Measurements from ENCODE around the gene TWIST1.
A peak's percentile ranks its signal among the peaks of the same experiment; 100 is the strongest.

Gene TWIST1

DNA sequence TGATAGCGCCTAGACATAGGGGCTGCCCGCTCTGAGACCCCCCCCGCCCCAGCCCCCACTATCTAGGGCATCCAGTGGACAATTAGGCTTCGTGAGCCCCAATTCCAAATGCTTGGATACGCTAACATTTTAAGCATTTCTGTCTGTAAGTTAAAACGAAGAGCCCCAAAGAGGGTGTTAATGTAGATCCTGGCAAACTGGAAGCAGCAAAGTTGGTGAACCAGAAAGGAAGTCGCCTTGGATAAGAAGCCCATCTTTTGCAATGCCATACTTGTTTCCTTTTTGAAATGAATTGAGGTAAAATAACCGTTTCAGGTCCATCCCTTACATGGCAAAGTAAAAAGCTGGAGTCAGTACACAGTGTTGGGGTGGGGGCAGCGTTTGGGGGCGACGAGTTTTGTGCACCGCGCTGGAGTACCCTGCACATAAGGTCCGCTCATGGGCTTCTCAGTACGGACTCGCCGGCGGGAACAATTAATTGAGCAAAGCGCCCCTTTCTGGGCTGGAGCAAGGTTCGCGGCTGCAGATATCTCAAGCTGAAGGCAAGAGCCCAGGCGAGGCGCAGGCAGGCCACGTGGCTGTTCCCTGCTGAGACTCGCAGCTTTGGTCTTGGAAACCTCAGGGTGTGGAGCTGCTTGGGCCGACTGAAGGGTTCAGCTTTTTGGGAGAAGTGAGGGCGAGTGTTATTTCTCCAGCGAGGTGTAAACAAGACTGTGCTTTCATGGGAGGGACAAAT is 1.4 kb upstream of the TWIST1 start:
- CTCF ChIA-PET, result no interaction called here
- no peaks in the 10 kb centered on the region for H3K9me3 Mint-ChIP-seq
- no peaks in the 10 kb centered on the region for H3K36me3 Mint-ChIP-seq
- peaks cover 3% of the 10 kb centered on the region for H3K4me1 Mint-ChIP-seq
- DNase-seq, result no peak
- H3K27ac Mint-ChIP-seq, result no peak overlapping the region
- peaks cover 58% of the 10 kb centered on the region for H3K27me3 Mint-ChIP-seq
- H3K4me3 Mint-ChIP-seq, result no peak overlapping the region

GRCh38 chr7:19117870-19118608 is 603 bp upstream of the TWIST1 start:
- no peak overlapping the region for H3K27ac Mint-ChIP-seq
- no peaks in the 10 kb centered on the region for H3K36me3 Mint-ChIP-seq
- no peaks in the 10 kb centered on the region for H3K9me3 Mint-ChIP-seq
- no peak for DNase-seq
- peaks cover 61% of the 10 kb centered on the region for H3K27me3 Mint-ChIP-seq
- H3K4me3 Mint-ChIP-seq, result no peak overlapping the region
- CTCF ChIA-PET, result interaction anchor here (0.5 kb wide), 1 partner anchor 1599 kb away, joined by 4 read pairs; no protein-coding TSS in a partner anchor
- peaks cover 3% of the 10 kb centered on the region for H3K4me1 Mint-ChIP-seq

DNA sequence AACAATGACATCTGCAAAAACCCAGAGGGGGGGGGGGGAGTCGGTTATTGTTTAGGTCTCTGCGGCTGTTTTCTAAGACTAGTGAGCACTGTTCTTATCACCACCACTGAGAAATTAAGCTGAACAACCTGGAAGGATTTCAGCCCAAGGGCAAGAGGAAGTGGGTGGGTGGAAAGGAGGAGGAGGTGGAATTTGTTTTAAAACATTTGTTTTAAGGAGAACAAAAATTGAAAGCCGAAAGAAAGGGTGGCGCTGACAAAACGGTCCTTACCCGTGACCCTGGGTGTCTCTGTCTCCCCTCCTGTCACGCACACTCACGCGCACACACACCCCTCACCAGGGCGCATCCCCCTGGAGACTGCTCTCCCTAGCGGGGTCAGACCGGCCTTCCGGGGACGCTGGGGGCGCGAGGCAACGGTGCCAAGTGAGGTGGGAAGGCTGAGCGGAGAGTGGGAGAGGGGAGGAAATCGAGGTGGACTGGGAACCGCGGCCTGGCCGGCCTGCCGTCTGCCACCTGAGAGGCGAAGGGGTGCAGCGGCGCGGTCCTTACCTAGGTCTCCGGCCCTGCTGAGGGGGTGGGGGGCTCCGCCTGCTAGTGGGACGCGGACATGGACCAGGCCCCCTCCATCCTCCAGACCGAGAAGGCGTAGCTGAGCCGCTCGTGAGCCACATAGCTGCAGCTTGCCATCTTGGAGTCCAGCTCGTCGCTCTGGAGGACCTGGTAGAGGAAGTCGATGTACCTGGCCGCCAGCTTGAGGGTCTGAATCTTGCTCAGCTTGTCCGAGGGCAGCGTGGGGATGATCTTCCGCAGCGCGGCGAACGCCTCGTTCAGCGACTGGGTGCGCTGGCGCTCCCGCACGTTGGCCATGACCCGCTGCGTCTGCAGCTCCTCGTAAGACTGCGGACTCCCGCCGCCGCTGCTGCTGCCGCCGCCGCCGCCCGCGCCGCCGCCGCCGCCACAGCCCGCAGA is 1.0 kb downstream of the TWIST1 start:
- H3K27me3 Mint-ChIP-seq, result peaks cover 78% of the 10 kb centered on the region
- peaks cover 3% of the 10 kb centered on the region for H3K4me1 Mint-ChIP-seq
- CTCF ChIA-PET, result interaction anchor here (0.6 kb wide), 1 partner anchor 540 kb away, joined by 4 read pairs; no protein-coding TSS in a partner anchor
- no peak overlapping the region for H3K27ac Mint-ChIP-seq
- no peaks in the 10 kb centered on the region for H3K9me3 Mint-ChIP-seq
- no peak for DNase-seq
- peak overlapping the region; percentile 15 for H3K4me3 Mint-ChIP-seq
- H3K36me3 Mint-ChIP-seq, result no peaks in the 10 kb centered on the region

GRCh38 chr7:19114551-19114855 is 2.9 kb downstream of the TWIST1 start:
- Mint-ChIP-seq H3K9me3 (no peaks in the 10 kb centered on the region), H3K36me3 (no peaks in the 10 kb centered on the region), H3K27me3 (peaks cover 85% of the 10 kb centered on the region), H3K4me1 (peaks cover 3% of the 10 kb centered on the region), H3K27ac (no peak overlapping the region), H3K4me3 (no peak overlapping the region)
- CTCF ChIA-PET, result no interaction called here
- DNase-seq, result no peak

DNA sequence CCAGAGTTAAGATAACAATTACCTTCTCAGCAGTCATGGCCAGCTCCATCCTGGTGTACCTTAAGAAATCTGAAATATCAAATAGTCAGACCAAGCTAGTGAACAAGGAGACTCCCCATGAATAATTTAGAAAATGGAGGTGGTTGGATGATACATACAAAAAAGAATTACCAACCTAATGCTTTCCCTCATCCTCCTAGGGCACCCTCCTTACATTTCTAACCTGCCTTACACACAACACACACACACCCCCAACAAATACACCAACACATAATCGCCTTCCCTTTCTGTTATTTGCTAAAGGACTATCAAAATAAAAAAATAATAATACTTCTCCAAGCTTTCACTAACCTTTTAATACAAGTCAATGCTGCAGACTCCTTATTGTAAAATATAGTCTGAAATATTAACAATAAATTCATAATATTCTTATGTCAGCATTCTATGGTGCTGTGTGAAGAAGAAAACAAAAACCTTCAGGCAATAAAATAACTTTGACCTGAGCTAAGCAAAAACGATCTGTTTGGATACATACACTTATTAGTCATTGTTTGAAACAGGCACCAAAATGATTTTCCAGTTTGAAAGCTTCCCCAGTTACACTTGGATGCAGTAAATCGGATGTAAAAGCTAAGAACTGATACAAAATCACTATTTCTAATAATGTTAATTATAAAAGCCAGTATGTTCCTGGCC is 3.4 kb downstream of the TWIST1 start:
- no peak for DNase-seq
- Mint-ChIP-seq H3K4me1 (peaks cover 3% of the 10 kb centered on the region), H3K27ac (no peak overlapping the region), H3K36me3 (no peaks in the 10 kb centered on the region), H3K4me3 (no peak overlapping the region), H3K9me3 (no peaks in the 10 kb centered on the region), H3K27me3 (peaks cover 85% of the 10 kb centered on the region)
- CTCF ChIA-PET, result no interaction called here

GRCh38 chr7:19113002-19113350 is 4.5 kb downstream of the TWIST1 start:
- H3K27me3 Mint-ChIP-seq, result peaks cover 85% of the 10 kb centered on the region
- CTCF ChIA-PET, result no interaction called here
- peaks cover 3% of the 10 kb centered on the region for H3K4me1 Mint-ChIP-seq
- no peaks in the 10 kb centered on the region for H3K36me3 Mint-ChIP-seq
- H3K9me3 Mint-ChIP-seq, result no peaks in the 10 kb centered on the region
- no peak overlapping the region for H3K27ac Mint-ChIP-seq
- DNase-seq, result no peak
- no peak overlapping the region for H3K4me3 Mint-ChIP-seq

- no peaks in the 10 kb centered on the region for H3K9me3 Mint-ChIP-seq
- H3K27me3 Mint-ChIP-seq, result peaks cover 85% of the 10 kb centered on the region
- H3K27ac Mint-ChIP-seq, result no peak overlapping the region
- H3K4me3 Mint-ChIP-seq, result no peak overlapping the region
- CTCF ChIA-PET, result no interaction called here
- no peak for DNase-seq
- peaks cover 3% of the 10 kb centered on the region for H3K4me1 Mint-ChIP-seq
- H3K36me3 Mint-ChIP-seq, result no peaks in the 10 kb centered on the region
These were observed 5.0 kb downstream of the TWIST1 start for GRCh38 chr7:19112274-19113001.

DNA sequence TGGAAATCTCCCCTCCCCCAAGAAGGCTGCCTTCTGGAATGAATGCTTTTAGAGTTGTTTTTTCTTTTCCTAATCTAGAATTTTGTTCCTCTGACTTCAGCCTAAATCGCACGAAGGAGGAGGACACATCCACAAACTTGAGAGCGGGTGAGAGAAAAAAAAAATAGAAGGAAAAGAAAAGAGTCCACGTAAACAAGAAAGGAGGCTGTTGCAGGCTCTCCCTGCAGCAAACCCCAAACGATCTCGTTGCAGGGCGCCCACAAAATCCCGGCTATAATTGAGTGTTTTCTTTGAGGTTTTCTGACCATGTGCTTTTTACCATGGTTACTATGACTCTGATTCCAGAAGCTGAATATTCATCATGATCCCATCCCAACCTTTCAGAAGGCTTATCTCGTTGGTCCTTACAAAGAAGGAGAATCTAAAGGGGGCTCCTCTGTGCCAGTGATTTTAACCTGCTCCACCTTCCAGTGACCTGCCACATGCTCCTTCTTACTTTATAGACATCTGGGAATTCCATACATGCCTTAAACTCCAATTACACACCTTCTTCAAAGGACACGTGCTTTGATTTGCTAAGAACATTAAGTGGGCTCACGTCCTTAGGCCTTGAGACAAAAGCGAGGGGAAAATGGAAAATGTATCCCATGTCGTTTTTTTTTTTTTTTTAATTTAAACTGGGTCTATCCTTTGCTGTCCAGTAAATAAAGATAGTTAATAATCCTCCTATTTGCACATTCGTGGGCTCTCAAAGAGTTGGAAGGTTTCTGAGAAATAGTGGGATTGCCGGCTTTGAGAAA is 5.8 kb downstream of the TWIST1 start:
- Mint-ChIP-seq H3K4me3 (no peak overlapping the region), H3K4me1 (peaks cover 3% of the 10 kb centered on the region), H3K27ac (no peak overlapping the region), H3K27me3 (peaks cover 85% of the 10 kb centered on the region), H3K9me3 (no peaks in the 10 kb centered on the region), H3K36me3 (no peaks in the 10 kb centered on the region)
- CTCF ChIA-PET, result no interaction called here
- DNase-seq, result no peak

DNA sequence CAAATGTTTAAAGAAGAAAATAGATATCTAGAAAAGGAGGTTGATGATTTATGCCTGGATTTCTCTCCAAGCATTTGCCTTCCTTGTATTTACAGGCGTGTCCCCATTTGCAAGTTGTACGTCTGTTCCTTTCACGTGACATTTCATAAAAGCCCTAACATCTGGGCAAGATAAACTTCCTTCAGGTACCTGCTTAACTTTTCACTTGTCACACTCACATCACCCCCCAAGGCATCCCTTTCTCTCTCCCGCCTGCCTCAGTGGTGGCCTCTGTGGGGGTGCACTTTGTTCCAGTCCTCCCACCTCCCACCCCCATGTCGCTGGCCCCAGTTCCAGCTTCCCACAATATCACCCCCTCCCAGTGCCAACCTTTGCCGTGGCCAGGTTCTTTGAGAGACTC is 6.7 kb downstream of the TWIST1 start:
- no peaks in the 10 kb centered on the region for H3K4me1 Mint-ChIP-seq
- CTCF ChIA-PET, result no interaction called here
- DNase-seq, result no peak
- H3K9me3 Mint-ChIP-seq, result no peaks in the 10 kb centered on the region
- H3K36me3 Mint-ChIP-seq, result no peaks in the 10 kb centered on the region
- H3K27me3 Mint-ChIP-seq, result peaks cover 85% of the 10 kb centered on the region
- H3K4me3 Mint-ChIP-seq, result no peak overlapping the region
- no peak overlapping the region for H3K27ac Mint-ChIP-seq

GRCh38 chr7:19110026-19110730 is 7.3 kb downstream of the TWIST1 start:
- CTCF ChIA-PET, result no interaction called here
- Mint-ChIP-seq H3K27me3 (peaks cover 84% of the 10 kb centered on the region), H3K4me1 (no peaks in the 10 kb centered on the region)

DNA sequence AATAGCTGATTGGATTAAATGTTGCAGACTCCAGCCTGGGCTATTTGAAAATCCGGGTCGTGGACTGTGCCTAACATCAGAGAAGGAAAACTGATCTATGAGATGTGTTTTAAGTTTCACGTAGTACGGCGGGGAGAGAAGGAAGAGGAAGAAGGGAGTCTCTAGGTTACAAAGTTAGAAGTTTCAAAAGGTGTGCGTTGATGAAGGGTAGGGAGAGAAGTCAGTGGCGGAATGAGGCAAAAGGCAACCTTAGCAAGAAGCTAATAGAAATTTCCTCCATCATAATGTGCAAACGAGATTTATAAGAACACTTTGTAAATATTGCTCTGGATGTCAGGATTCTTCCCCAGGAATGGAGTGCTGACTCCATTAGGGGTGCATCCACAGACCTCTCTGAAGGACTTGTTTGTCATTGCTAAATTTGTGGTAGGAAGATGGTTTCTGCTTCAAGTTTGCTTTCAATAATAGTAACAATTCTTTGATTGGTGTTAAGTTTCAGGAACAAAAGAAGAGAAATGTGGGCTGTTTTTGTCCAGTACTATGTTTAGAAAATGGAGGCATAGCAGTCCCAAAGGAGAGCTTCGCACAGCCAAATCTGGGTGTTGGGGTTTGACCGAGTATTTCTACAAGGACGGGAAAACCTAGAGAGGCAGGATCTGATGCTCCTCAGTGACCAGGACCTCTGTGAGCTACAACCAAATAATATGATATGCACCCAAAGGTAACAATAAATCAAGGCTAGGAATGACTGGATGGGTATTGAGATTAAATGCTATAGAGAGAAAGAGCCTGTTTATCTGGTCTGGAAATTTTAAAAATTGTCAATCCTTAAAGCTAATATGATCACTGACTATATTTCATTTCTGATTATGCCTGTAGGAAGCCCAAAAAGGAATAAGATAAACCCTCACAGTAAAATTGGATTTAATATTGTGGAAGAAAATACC is 8.2 kb downstream of the TWIST1 start:
- Mint-ChIP-seq H3K27me3 (peaks cover 81% of the 10 kb centered on the region), H3K4me3 (no peak overlapping the region), H3K9me3 (no peaks in the 10 kb centered on the region), H3K4me1 (no peaks in the 10 kb centered on the region), H3K36me3 (no peaks in the 10 kb centered on the region), H3K27ac (no peak overlapping the region)
- no peak for DNase-seq
- CTCF ChIA-PET, result no interaction called here

More at GRCh38 chr7:19110026-19110730, 7.3 kb downstream of the TWIST1 start:
- Mint-ChIP-seq H3K36me3 (no peaks in the 10 kb centered on the region), H3K9me3 (no peaks in the 10 kb centered on the region), H3K27ac (no peak overlapping the region), H3K4me3 (no peak overlapping the region)
- no peak for DNase-seq
